ENCODE measurements around the gene TAP2. TPM values are rescaled to one million over a fixed set of nuclear protein-coding genes. Genes with fewer than 3 reads are reported as not detected.

The TAP2 gene
- total and polyA plus RNA-seq, 2 of the 13 experiments (the other 11 are each of a cell fraction or from before 2014, with no cell fraction given) = 10.3 to 17.6 TPM

- TF ChIP-seq ZBTB40 (IDR thresholded peaks at IDR 0.05) (no peak), ZBTB40 (CRISPR knock-in tag; IDR thresholded peaks at IDR 0.05) (peak; percentile 55; the same call in 1 of the 2 replicates), POLR2A (IDR thresholded peaks at IDR 0.05; ENCODE audit: insufficient read depth in 1 of 2, low read depth in 2 of 2, low read length in 2 of 2) (peak; percentile 61 to 80), ZSCAN12 (CRISPR knock-in tag; IDR thresholded peaks at IDR 0.05) (no peak), ZNF550 (CRISPR knock-in tag; IDR thresholded peaks at IDR 0.05; ENCODE audit: borderline replicate concordance) (no peak), ZNF607 (CRISPR knock-in tag; IDR thresholded peaks at IDR 0.05; ENCODE audit: borderline replicate concordance) (peak; percentile 63), CERS6 (CRISPR knock-in tag; IDR thresholded peaks at IDR 0.05) (no peak), ZNF136 (CRISPR knock-in tag; IDR thresholded peaks at IDR 0.05; ENCODE audit: low read depth) (no peak; the same call in none of the 2 replicates), NFE2L2 (IDR thresholded peaks at IDR 0.05; ENCODE audit: low read length) (no peak)
- TF ChIP-seq, protein P1, sequence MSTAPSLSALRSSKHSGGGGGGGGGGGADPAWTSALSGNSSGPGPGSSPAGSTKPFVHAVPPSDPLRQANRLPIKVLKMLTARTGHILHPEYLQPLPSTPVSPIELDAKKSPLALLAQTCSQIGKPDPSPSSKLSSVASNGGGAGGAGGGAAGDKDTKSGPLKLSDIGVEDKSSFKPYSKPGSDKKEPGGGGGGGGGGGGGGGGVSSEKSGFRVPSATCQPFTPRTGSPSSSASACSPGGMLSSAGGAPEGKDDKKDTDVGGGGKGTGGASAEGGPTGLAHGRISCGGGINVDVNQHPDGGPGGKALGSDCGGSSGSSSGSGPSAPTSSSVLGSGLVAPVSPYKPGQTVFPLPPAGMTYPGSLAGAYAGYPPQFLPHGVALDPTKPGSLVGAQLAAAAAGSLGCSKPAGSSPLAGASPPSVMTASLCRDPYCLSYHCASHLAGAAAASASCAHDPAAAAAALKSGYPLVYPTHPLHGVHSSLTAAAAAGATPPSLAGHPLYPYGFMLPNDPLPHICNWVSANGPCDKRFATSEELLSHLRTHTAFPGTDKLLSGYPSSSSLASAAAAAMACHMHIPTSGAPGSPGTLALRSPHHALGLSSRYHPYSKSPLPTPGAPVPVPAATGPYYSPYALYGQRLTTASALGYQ (CRISPR knock-in tag; IDR thresholded peaks at IDR 0.05) = peak; percentile 54; the same call in 1 of the 2 replicates
- TF ChIP-seq, protein P2, sequence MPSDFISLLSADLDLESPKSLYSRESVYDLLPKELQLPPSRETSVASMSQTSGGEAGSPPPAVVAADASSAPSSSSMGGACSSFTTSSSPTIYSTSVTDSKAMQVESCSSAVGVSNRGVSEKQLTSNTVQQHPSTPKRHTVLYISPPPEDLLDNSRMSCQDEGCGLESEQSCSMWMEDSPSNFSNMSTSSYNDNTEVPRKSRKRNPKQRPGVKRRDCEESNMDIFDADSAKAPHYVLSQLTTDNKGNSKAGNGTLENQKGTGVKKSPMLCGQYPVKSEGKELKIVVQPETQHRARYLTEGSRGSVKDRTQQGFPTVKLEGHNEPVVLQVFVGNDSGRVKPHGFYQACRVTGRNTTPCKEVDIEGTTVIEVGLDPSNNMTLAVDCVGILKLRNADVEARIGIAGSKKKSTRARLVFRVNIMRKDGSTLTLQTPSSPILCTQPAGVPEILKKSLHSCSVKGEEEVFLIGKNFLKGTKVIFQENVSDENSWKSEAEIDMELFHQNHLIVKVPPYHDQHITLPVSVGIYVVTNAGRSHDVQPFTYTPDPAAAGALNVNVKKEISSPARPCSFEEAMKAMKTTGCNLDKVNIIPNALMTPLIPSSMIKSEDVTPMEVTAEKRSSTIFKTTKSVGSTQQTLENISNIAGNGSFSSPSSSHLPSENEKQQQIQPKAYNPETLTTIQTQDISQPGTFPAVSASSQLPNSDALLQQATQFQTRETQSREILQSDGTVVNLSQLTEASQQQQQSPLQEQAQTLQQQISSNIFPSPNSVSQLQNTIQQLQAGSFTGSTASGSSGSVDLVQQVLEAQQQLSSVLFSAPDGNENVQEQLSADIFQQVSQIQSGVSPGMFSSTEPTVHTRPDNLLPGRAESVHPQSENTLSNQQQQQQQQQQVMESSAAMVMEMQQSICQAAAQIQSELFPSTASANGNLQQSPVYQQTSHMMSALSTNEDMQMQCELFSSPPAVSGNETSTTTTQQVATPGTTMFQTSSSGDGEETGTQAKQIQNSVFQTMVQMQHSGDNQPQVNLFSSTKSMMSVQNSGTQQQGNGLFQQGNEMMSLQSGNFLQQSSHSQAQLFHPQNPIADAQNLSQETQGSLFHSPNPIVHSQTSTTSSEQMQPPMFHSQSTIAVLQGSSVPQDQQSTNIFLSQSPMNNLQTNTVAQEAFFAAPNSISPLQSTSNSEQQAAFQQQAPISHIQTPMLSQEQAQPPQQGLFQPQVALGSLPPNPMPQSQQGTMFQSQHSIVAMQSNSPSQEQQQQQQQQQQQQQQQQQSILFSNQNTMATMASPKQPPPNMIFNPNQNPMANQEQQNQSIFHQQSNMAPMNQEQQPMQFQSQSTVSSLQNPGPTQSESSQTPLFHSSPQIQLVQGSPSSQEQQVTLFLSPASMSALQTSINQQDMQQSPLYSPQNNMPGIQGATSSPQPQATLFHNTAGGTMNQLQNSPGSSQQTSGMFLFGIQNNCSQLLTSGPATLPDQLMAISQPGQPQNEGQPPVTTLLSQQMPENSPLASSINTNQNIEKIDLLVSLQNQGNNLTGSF (CRISPR knock-in tag; IDR thresholded peaks at IDR 0.05) = 0 out of 2 replicates have a peak, but pooled peaks have one; percentile 25
These were observed 15.2 kb upstream of the TAP2 start, which contains the start of the genes PSMB9 and TAP1 (continued) for GRCh38 chr6:32853541-32854375.
